ENCODE measurements around the gene ABCD1.

GRCh38 chrX:153771415-153772315, 47.0 kb downstream of the ABCD1 start:
- no peak for TF ChIP-seq EZH2 (IDR thresholded peaks at IDR 0.05; ENCODE audit: borderline replicate concordance)
- TF ChIP-seq, protein P1, sequence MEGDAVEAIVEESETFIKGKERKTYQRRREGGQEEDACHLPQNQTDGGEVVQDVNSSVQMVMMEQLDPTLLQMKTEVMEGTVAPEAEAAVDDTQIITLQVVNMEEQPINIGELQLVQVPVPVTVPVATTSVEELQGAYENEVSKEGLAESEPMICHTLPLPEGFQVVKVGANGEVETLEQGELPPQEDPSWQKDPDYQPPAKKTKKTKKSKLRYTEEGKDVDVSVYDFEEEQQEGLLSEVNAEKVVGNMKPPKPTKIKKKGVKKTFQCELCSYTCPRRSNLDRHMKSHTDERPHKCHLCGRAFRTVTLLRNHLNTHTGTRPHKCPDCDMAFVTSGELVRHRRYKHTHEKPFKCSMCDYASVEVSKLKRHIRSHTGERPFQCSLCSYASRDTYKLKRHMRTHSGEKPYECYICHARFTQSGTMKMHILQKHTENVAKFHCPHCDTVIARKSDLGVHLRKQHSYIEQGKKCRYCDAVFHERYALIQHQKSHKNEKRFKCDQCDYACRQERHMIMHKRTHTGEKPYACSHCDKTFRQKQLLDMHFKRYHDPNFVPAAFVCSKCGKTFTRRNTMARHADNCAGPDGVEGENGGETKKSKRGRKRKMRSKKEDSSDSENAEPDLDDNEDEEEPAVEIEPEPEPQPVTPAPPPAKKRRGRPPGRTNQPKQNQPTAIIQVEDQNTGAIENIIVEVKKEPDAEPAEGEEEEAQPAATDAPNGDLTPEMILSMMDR (IDR thresholded peaks at IDR 0.05; ENCODE audit: poor library complexity): no peak

Measured in hepatocyte (in vitro differentiated cells).